Heart left ventricle (tissue), 16 donors: ENCODE results near the gene DDO. TPM values are rescaled to one million over a fixed set of nuclear protein-coding genes. Genes with fewer than 3 reads are reported as not detected.

Experiments
- ATAC-seq, 4 donors: fragments of 200-7000 bp; cut with Tn5 transposase; one replicate each; pipeline ENCODE4 v1.9.1; 2020 to 2022; ENCODE audit warnings: moderate library complexity in 4 of 4, mild to moderate bottlenecking in 3 of 4, moderate number of reproducible peaks in 1 of 4
- DNase-seq, 5 donors: peaks; one replicate each; pipeline ENCODE4 v3.0.0-alpha.2; 2020
- H3K27ac ChIP-seq, 12 donors: fragments of 200-600 bp; sonication (generic) in 4 of 12; one replicate each; pipeline versions ENCODE4 v1.5.0 to v1.8.0; 2016 to 2022; ENCODE audit warnings: mild to moderate bottlenecking in 2 of 12
- H3K27me3 ChIP-seq, 9 donors: fragments of 200-600 bp; sonication (generic) in 2 of 9; one replicate each; pipeline versions ENCODE4 v1.5.1 to v1.8.0; 2016 to 2022; ENCODE audit warnings: mild to moderate bottlenecking in 3 of 9
- H3K36me3 ChIP-seq, 9 donors: fragments of 200-600 bp; sonication (generic) in 2 of 9; one replicate each; pipeline versions ENCODE4 v1.5.0 to v1.8.0; 2018 to 2022; ENCODE audit warnings: mild to moderate bottlenecking in 2 of 9
- H3K4me1 ChIP-seq, 12 donors: fragments of 200-600 bp; sonication (generic) in 4 of 12; one replicate each; pipeline versions ENCODE4 v1.5.0 to v1.8.0; 2016 to 2022; ENCODE audit warnings: mild to moderate bottlenecking in 3 of 12
- H3K4me3 ChIP-seq, 12 donors: fragments of 200-600 bp; sonication (generic) in 4 of 12; one replicate each; pipeline versions ENCODE4 v1.5.0 to v1.8.0; 2017 to 2022; ENCODE audit warnings: mild to moderate bottlenecking in 9 of 12, moderate library complexity in 4 of 12
- H3K9me3 ChIP-seq, 12 donors: fragments of 200-600 bp; sonication (generic) in 4 of 12; one replicate each; pipeline versions ENCODE4 v1.5.0 to v1.8.0; 2016 to 2022; ENCODE audit warnings: mild to moderate bottlenecking in 1 of 12
- CTCF ChIP-seq, 12 donors: fragments of 200-600 bp; sonication (generic) in 4 of 12; IDR thresholded peaks; one replicate each; pipeline versions ENCODE4 v1.5.0 to v1.8.0; 2018 to 2022; ENCODE audit warnings: antibody characterized with exemption in 12 of 12, mild to moderate bottlenecking in 5 of 12
- POLR2A ChIP-seq, 2 donors: fragments of 450-650 bp; IDR thresholded peaks; one replicate each; pipeline ENCODE4 v1.6.1; 2017; ENCODE audit warnings: antibody characterized with exemption in 2 of 2, mild to moderate bottlenecking in 2 of 2, moderate library complexity in 2 of 2
- WGBS, 4 donors: extraction: QIAGEN DNeasy Blood & Tissue Kit in 2 of 4; methylation state at CpG; one replicate each; pipeline versions ENCODE4 v1.1.5 to v1.1.7; 2013 to 2018; 5-methylcytosine and 5-hydroxymethylcytosine counted together
- intact Hi-C, 10 donors: fragments of 100-400 bp; cut with DNase I; formaldehyde crosslinking; loops; one replicate each; pipeline versions ENCODE4 v1.11.1 to v1.14.2; 2022
- polyA plus RNA-seq, 2 donors: library from polyadenylated mRNA; stranded (reverse); fragments of 200-250 nt; gene quantifications; one replicate each; pipeline ENCODE4 v1.2.3, GENCODE V29; 2013
- total RNA-seq, 9 donors: library from RNA; depleted of rRNA in 2 of 9; stranded (reverse); fragments of >200 nt in 2 of 9; fragmentation: NEBNext Ultra II Directional in 3 of 9; extraction: Animal tissue kit (Norgen Biotek cat#: 25700) in 3 of 9; gene quantifications; one replicate each; pipeline versions ENCODE4 v1.1.0 to v1.2.4, GENCODE V29; 2016 to 2023
- donor health status: ischemic (EF 13 %, LVEDD 7.1; RV severe dilation, severe dysfunction).
- donor health status: healthy with polysubstance abuse.
- donor health status: DM: no; HTN: yes; CAD: no.
- donor health status: DM: no; HTN: no; CAD: no.
- donor health status: ischemic (EF 25% LVEDD 6.9; RV normal size, moderate dysfunction).
- donor health status: ischemic (EF 25% LVEDD 5.7; RV mildly dilated, moderate dysfunction).
- donor health status: healthy.
- donor health status: DM: yes; HTN: yes; CAD: no.
- donor health status: ischemic (EF 35%, LVEDD 5.7; RV mildly dilated, moderate dysfunction).
- donor health status: nonischemic (EF 11% LVEDD 7.7; RV severe dilation, severe dysfunction).
- donor health status: DM: yes; HTN: yes; CAD: no.
- donor health status: PGD.
- donor health status: ischemic (EF 29% LVEDD 5.4; RV normal size, mild dysfunction).
- donor health status: nonischemic (EF 23%, LVEDD 6.1; RV moderate dilation, normal function).

The DDO gene
- total and polyA plus RNA-seq, 11 donors = 10.9 to 32.3 (median 19.9) TPM

GRCh38 chr6:110449541-110449895 is 34.1 kb upstream of the DDO start:
- WGBS, 4 donors = 55 to 79% (median 68%) methylated on average over 4 of the region's 4 CpGs
- intact Hi-C loops = no loop called here
- H3K4me3 ChIP-seq = no peak overlapping the region
- no peak for TF ChIP-seq POLR2A (IDR thresholded peaks at IDR 0.05)
- no peak for TF ChIP-seq CTCF (IDR thresholded peaks at IDR 0.05)
- ATAC-seq (no peak), DNase-seq (no peak)
- H3K27ac ChIP-seq = no peak overlapping the region
- H3K36me3 ChIP-seq = no peaks in the 10 kb centered on the region
- H3K27me3 ChIP-seq = no peaks in the 10 kb centered on the region
- no peaks in the 10 kb centered on the region for H3K9me3 ChIP-seq
- peaks cover 0 to 8% (median 0%) of the 10 kb centered on the region in 12 donors for H3K4me1 ChIP-seq

- Histone ChIP-seq H3K4me3 (no peak overlapping the region), H3K9me3 (no peaks in the 10 kb centered on the region), H3K27ac (no peak overlapping the region), H3K27me3 (no peaks in the 10 kb centered on the region), H3K36me3 (no peaks in the 10 kb centered on the region), H3K4me1 (peaks cover 0 to 8% (median 0%) of the 10 kb centered on the region in 12 donors)
- TF ChIP-seq CTCF (IDR thresholded peaks at IDR 0.05) = no peak
- TF ChIP-seq POLR2A (IDR thresholded peaks at IDR 0.05) = no peak
- DNase-seq = no peak
- 46 to 55% (median 49%) methylated on average over 4 of the region's 4 CpGs for WGBS, 4 donors
- ATAC-seq = no peak
- intact Hi-C loops = no loop called here
Observed at GRCh38 chr6:110448846-110449540, 33.6 kb upstream of the DDO start.

- Histone ChIP-seq H3K27ac (no peak overlapping the region), H3K4me3 (no peak overlapping the region), H3K36me3 (no peaks in the 10 kb centered on the region), H3K9me3 (no peaks in the 10 kb centered on the region), H3K4me1 (peaks cover 0 to 8% (median 0%) of the 10 kb centered on the region in 12 donors), H3K27me3 (no peaks in the 10 kb centered on the region)
- DNase-seq (no peak), ATAC-seq (no peak)
- intact Hi-C loops = no loop called here
- 94 to 97% (median 95%) methylated on average over 3 of the region's 3 CpGs for WGBS, 4 donors
- TF ChIP-seq CTCF (IDR thresholded peaks at IDR 0.05) (no peak), POLR2A (IDR thresholded peaks at IDR 0.05) (no peak)
Observed at GRCh38 chr6:110447761-110448160, 32.4 kb upstream of the DDO start.

GRCh38 chr6:110446405-110446804 is 31.0 kb upstream of the DDO start:
- H3K27me3 ChIP-seq = no peaks in the 10 kb centered on the region
- H3K36me3 ChIP-seq = no peaks in the 10 kb centered on the region
- H3K4me3 ChIP-seq = no peak overlapping the region
- H3K9me3 ChIP-seq = no peaks in the 10 kb centered on the region
- ATAC-seq = no peak
- intact Hi-C loops = no loop called here
- WGBS, 4 donors = 79 to 90% (median 84%) methylated on average over 4 of the region's 4 CpGs
- peaks cover 0 to 8% (median 0%) of the 10 kb centered on the region in 12 donors for H3K4me1 ChIP-seq
- TF ChIP-seq POLR2A (IDR thresholded peaks at IDR 0.05) = no peak
- TF ChIP-seq CTCF (IDR thresholded peaks at IDR 0.05) = no peak
- no peak for DNase-seq
- no peak overlapping the region for H3K27ac ChIP-seq
